Measurements from ENCODE around the gene RFTN1.

DNA sequence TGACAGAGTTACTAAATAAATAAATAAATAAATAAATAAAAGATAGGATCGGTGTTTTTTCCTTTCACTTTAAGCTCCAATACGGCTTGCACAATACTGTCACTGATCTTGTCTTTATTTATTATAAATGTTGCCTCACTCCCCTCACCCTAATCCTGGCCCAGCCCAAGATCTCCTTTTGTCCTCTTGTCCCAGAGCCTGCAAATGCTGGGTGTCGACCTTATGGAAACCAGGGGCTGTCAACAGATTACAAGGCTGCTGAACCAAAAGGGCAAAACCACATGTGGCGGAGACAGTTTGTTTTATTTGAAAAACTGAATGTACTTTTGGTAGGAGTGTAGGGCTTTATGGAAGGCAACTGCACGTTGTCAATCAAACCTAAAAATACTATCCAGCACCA lies 75.9 kb downstream of the RFTN1 start:
- TF ChIP-seq CTCF (IDR thresholded peaks at IDR 0.05 in 2 of 3, conservative IDR thresholded peaks at IDR 0.05 in 1 of 3; ENCODE audit: control insufficient read depth in 2 of 3, extremely low read depth in 1 of 3, insufficient read depth in 1 of 3, low read depth in 3 of 3, low read length in 3 of 3): no peak
- TF ChIP-seq ATF7 (IDR thresholded peaks at IDR 0.05; ENCODE audit: low read depth): no peak
- no peak for TF ChIP-seq POLR2A (IDR thresholded peaks at IDR 0.05; ENCODE audit: low read depth, low read length)
- TF ChIP-seq ASH2L (IDR thresholded peaks at IDR 0.05; ENCODE audit: borderline replicate concordance, low read depth): no peak
- TF ChIP-seq TARDBP (IDR thresholded peaks at IDR 0.05; ENCODE audit: borderline replicate concordance): no peak
- no peak for TF ChIP-seq BCL3 (IDR thresholded peaks at IDR 0.05; ENCODE audit: borderline replicate concordance, insufficient read depth, low read depth, low read length, poor library complexity, severe bottlenecking)
- TF ChIP-seq, protein P1, sequence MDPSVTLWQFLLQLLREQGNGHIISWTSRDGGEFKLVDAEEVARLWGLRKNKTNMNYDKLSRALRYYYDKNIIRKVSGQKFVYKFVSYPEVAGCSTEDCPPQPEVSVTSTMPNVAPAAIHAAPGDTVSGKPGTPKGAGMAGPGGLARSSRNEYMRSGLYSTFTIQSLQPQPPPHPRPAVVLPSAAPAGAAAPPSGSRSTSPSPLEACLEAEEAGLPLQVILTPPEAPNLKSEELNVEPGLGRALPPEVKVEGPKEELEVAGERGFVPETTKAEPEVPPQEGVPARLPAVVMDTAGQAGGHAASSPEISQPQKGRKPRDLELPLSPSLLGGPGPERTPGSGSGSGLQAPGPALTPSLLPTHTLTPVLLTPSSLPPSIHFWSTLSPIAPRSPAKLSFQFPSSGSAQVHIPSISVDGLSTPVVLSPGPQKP (IDR thresholded peaks at IDR 0.05; ENCODE audit: low read depth, low read length): no peak
- TF ChIP-seq, protein P2, sequence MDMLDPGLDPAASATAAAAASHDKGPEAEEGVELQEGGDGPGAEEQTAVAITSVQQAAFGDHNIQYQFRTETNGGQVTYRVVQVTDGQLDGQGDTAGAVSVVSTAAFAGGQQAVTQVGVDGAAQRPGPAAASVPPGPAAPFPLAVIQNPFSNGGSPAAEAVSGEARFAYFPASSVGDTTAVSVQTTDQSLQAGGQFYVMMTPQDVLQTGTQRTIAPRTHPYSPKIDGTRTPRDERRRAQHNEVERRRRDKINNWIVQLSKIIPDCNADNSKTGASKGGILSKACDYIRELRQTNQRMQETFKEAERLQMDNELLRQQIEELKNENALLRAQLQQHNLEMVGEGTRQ (IDR thresholded peaks at IDR 0.05; ENCODE audit: borderline replicate concordance, low read depth, low read length): no peak
- no peak for TF ChIP-seq SMARCA5 (IDR thresholded peaks at IDR 0.05)
